Measurements from ENCODE around the gene CUEDC1. TPM values are rescaled to one million over a fixed set of nuclear protein-coding genes. Genes with fewer than 3 reads are reported as not detected.

CUEDC1 gene
- 25.9 and 31.0 TPM in 2 replicates for total RNA-seq

DNA sequence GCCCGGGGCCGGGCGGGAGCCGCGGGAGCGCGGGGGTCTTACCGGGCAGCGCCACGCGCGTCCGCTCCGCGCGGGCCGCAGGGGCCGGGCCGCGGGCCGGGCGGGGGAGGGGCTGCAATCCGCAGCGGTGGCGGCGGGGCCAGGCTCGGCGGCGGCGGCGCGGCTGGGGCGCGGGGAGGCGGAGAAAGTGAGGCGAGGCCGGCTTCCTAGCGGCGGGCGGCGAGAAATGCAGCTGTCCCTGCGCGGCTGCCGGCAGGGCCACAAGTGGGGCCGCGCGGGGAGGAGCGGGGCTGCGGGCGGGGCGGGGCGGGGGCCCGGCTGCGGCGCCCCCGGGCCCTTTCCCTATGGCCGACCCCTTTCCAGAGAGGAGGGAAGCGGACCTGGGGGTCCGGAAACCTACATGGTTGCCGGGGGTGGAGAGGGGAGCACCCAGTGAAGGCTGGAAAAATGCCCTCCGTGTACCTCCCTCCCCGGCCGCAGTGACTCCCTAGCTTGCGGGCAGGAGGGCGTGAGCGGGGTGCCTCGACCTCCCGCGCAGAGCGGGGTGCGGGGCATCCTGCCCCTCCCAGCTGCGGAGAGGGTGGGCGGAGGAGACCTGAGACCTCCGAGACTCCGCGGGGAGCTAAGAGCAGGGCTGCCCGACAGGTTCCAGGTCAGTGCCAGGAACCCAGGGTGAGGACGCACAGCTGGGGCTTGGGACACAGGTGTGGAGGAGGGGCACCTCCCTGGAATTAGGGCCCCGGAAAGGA is at the start of gene CUEDC1:
Gene CUEDC1 (minus strand): TSS at position 230 of the 749 bp plus-strand sequence. CDS start 69,848 bp downstream, outside the sequence.

DNA sequence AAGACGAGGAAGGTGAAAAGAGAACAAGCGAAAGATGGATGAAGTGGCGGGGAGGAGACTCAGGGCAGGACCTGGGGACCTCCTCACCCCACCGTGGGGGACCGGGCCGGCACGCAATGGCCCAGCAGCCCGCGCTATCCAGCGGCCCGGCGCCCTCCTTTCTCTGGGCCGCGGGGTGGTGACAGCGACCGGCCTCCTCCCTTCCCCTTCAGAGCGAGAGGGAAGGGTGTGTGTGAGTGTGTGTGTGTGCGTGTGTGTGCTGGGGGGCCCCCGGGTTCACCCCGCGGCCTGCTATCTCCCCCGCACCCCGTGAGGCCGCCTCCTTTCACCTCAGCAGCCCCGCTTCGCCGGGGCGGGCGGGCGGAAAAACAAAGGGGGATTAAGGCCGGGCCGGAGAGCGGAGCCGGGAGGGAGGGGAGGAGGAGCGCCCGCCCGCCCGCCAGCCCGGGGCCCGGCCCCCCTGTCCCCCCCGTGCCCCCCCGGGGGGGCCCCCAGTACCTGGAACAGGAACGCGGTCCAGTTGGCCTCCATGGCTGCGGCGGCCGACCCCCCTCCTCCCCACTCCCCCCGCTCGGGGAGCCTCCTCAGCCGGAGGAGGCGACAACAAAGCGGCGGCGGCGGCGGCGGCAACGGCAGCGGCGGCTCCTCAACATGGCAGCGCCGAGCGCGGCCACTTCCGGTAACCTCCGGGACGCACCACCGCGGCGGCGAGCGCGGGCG is 32.5 kb upstream of the CUEDC1 start, which contains the start of gene VEZF1:
Gene VEZF1 (minus strand): TSS at position 674 of the 720 bp plus-strand sequence. CDS start 143 bp downstream, at position 531.

DNA sequence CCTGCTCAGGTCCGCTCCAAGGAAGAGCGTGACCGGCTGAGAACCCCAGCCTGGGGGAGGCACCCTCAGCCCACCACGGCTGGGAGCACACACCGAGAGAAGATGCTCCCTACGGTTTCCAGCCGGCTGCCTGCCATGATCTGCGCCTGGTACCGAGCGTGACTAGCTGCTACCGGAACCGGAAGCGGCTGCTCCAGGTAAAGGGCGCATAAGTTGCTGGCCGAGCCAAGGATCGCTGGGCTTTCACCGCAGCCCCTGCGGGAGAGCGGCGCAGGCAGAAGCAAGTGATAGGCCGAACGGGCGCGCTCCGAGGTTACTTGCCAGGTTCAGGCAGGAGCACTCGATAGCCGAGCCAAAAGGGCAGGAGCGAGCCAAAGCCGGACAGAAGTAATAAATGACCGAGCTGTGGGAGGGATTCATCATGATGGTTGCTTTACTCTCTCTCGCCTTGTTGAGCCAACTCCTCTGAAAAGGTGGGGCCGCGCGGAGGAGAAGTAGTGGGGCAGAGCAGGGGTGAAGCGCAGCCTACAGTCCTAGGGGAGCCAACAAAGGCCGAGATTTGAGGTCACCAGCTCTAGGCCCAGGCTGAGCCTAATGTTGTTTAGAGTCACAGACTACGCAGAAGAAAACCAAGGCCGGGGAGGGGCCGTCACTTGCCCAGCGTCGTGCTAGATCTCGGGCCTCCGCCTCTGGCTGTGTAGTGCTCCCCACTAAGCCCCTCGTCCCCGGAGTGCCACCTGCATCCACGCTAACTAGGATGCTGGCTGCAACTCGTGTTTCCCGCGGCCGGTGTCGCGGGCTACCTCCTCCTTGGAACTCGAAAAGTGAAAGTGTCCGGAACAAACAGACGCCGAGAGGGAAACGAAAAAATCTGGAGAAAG is 105.1 kb downstream of the CUEDC1 start, which contains the start of gene MRPS23:
Gene MRPS23 (minus strand): TSS at position 171 of the 881 bp plus-strand sequence. CDS start 34 bp downstream, at position 137.

Small RNA genes lying within 50 kb of the gene (small RNA-seq; reads per million reads assigned to genes)
- not detected for gene AC015813.4

Other genes starting within 250 kb of the CUEDC1 start
- not detected in 2 replicates for gene CCDC182, start 210.1 kb downstream of the CUEDC1 start, total RNA-seq
- gene MRPS23, start 105.4 kb downstream of the CUEDC1 start, total RNA-seq, result 16.3 and 26.4 TPM in 2 replicates
- gene VEZF1, start 32.8 kb upstream of the CUEDC1 start, total RNA-seq, result 74.5 and 78.3 TPM in 2 replicates
- gene SRSF1, start 51.8 kb upstream of the CUEDC1 start, total RNA-seq, result 263 and 290 TPM in 2 replicates
- gene DYNLL2, start 128.0 kb upstream of the CUEDC1 start, total RNA-seq, result 16.5 and 19.9 TPM in 2 replicates
- not detected in 2 replicates for gene OR4D1, start 193.0 kb upstream of the CUEDC1 start, total RNA-seq
- not detected in 2 replicates for gene OR4D2, start 211.6 kb upstream of the CUEDC1 start, total RNA-seq
- gene EPX, start 237.3 kb upstream of the CUEDC1 start, total RNA-seq, result not detected in 2 replicates

Data from articular chondrocyte of knee joint (primary cell).